AG04450 (cell line): ENCODE results near the gene RASGRP2. TPM values are rescaled to one million over a fixed set of nuclear protein-coding genes. Genes with fewer than 3 reads are reported as not detected.

Experiments
- CTCF ChIA-PET: fragments of 300-600, 350-600 bp; formaldehyde crosslinking; extraction: SDS; loops from one replicate; lab custom pipeline; 2022; ENCODE audit warnings: antibody characterized with exemption, inconsistent platforms; lab: Charles Lee
- POLR2A ChIA-PET: fragments of 350-600 bp; formaldehyde crosslinking; extraction: SDS; loops from one replicate; lab custom pipeline; 2021; ENCODE audit warnings: antibody characterized with exemption, inconsistent platforms; lab: Yijun Ruan, JAX
- DNase-seq: peaks from one replicate; pipeline ENCODE4 v3.0.0-alpha.2; 2011; ENCODE audit warnings: low read depth, low spot score
- H3K27ac ChIP-seq: one replicate; pipeline ENCODE4 v1.5.1; 2012; ENCODE audit warnings: low read depth, low read length, control low read depth
- H3K27me3 ChIP-seq: one replicate; pipeline ENCODE4 v1.6.0; 2012; ENCODE audit warnings: low read length; ENCODE audit not compliant: control insufficient read depth, insufficient read depth
- H3K4me3 ChIP-seq: 2 replicates; pipeline ENCODE4 v1.5.1; 2011; ENCODE audit warnings: mild to moderate bottlenecking, low read depth, low read length, control low read depth
- H3K9me3 ChIP-seq: 2 replicates; pipeline ENCODE4 v1.5.1; 2012; ENCODE audit warnings: low read length; ENCODE audit not compliant: control insufficient read depth, insufficient read depth
- polyA plus RNA-seq: library from polyadenylated mRNA; depleted of rRNA; stranded (reverse); fragments of >200 nt; gene quantifications from 2 replicates; pipeline ENCODE4 v1.2.3, GENCODE V29; 2011
- TF ChIP-seq, protein P1 (sequence below): IDR thresholded peaks from 2 replicates; pipeline ENCODE4 v1.5.1; 2011; ENCODE audit warnings: low read depth, low read length, control low read depth, inconsistent platforms

RASGRP2 gene
- polyA plus RNA-seq, 1 experiment: 0.43 TPM

DNA sequence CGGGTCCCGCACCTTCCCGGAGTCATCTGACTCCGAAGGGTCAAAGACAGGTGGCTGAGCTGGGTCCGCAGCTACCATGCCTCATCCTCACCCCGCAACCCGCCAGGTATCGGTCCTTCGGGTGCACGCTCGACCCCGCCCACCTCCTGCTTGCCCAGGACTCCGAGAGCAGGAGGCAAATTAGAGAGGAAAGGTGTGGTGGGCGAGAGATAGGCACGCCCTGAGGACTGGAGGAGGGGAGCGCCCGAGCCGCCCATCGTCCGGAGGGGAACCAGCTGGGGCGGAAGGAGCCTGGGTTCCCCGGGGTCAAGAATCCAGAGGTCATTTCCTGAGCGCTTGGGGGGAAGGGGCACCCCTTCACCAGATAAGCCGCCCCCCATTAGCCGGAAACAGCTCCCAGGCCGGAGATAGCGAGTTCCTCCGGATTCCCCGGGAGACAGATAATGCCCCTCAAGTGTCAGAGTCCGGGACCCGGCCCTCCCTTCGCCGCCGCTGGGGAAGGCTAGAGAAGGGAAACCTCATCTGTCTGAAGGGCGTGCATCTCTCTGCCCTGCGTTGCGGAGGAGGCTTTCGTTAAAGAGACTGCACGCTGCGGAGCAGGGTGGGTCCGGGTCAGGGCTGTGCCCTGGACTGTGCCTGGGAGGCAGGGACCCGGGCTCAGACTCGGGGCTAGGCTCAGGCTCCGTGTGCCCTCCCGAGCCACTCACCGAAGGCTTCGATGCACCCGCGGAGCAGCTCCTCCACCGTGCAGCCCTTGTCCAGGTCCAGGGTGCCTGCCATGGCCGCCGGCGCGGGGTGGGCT lies 1.7 kb downstream of the RASGRP2 start:
- DNase-seq: no peak
- Histone ChIP-seq H3K27me3 (peaks cover 66% of the 10 kb centered on the region), H3K4me3 (peak overlapping the region; percentile 50), H3K9me3 (peaks cover 4% of the 10 kb centered on the region; the same call in 1 of the 2 replicates), H3K27ac (no peak overlapping the region)
- TF ChIP-seq, protein P1, sequence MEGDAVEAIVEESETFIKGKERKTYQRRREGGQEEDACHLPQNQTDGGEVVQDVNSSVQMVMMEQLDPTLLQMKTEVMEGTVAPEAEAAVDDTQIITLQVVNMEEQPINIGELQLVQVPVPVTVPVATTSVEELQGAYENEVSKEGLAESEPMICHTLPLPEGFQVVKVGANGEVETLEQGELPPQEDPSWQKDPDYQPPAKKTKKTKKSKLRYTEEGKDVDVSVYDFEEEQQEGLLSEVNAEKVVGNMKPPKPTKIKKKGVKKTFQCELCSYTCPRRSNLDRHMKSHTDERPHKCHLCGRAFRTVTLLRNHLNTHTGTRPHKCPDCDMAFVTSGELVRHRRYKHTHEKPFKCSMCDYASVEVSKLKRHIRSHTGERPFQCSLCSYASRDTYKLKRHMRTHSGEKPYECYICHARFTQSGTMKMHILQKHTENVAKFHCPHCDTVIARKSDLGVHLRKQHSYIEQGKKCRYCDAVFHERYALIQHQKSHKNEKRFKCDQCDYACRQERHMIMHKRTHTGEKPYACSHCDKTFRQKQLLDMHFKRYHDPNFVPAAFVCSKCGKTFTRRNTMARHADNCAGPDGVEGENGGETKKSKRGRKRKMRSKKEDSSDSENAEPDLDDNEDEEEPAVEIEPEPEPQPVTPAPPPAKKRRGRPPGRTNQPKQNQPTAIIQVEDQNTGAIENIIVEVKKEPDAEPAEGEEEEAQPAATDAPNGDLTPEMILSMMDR: no peak
- POLR2A ChIA-PET: no interaction called here
- CTCF ChIA-PET: interaction anchor here (0.7 to 3.4 kb wide), 6 partner anchors 9 to 54 kb away, joined by 3 to 14 read pairs (median 4); no protein-coding TSS in a partner anchor

DNA sequence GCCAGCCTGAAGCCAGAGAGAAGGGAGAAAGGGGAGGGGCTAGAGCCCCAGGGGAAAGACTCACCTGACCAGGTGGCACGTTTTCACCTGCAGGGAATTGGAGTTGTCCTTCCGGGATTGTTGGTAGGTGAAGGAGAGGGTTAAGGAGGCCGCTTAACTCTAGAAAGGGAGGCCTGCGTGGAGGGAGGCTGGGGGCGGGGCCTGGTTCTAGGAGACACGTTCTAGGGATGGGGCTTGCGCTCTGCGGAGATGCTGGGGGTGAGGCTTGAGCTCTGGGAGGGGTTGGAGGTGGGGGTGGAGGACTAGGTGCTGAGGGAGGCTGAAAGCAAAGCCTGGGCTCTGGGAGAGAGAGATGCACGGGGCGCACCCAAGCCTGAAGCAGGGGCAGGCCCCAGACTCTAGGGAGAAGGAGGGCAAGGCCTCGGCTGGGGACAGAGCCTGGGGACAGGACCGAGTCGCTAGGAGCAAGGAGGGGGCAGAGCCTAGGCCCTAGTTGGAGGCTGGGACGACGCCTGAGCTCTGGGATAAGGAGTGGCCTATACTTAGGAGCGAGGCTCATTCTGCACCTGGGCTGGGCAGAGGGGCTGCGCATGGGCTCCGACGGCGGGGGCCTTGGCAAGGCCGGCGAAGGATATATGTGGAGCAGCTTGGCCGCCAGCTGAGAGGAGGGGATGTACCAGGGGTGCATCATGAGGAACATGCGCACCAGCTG lies 2.4 kb downstream of the RASGRP2 start:
- peaks cover 4% of the 10 kb centered on the region; the same call in 1 of the 2 replicates for H3K9me3 ChIP-seq
- H3K27ac ChIP-seq: no peak overlapping the region
- no peak for DNase-seq
- POLR2A ChIA-PET: no interaction called here
- CTCF ChIA-PET: interaction anchor here (0.9 to 3.4 kb wide), 4 partner anchors 8 to 53 kb away, joined by 3 to 14 read pairs (median 3); no protein-coding TSS in a partner anchor
- H3K4me3 ChIP-seq: no peak overlapping the region
- TF ChIP-seq, protein P1: no peak
- peaks cover 69% of the 10 kb centered on the region for H3K27me3 ChIP-seq

DNA sequence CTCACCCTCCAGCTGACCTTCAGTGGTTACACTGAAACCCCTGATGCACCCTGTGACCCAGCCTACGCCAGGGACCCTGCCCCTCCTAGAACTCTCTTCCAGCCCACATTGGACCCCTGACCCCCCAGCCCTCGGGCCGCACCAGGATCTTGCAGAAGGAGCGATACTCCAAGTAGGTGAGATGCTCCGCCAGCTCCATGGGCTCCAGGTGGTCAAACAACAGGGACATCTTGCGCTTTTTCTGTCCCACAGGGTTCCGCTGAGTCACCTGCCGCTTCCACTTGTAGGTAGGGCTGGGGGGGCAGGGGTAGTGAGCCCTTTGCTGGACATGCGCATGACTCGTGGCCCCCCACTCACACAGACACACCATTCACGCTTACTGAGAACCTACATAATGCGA lies 4.1 kb downstream of the RASGRP2 start:
- H3K4me3 ChIP-seq: no peak overlapping the region
- CTCF ChIA-PET: interaction anchor here (2.1 kb wide), 1 partner anchor 52 kb away, joined by 5 read pairs; no protein-coding TSS in a partner anchor
- peaks cover 68% of the 10 kb centered on the region for H3K27me3 ChIP-seq
- TF ChIP-seq, protein P1: no peak
- POLR2A ChIA-PET: no interaction called here
- no peak for DNase-seq
- no peak overlapping the region for H3K27ac ChIP-seq
- H3K9me3 ChIP-seq: peaks cover 4% of the 10 kb centered on the region; the same call in 1 of the 2 replicates

DNA sequence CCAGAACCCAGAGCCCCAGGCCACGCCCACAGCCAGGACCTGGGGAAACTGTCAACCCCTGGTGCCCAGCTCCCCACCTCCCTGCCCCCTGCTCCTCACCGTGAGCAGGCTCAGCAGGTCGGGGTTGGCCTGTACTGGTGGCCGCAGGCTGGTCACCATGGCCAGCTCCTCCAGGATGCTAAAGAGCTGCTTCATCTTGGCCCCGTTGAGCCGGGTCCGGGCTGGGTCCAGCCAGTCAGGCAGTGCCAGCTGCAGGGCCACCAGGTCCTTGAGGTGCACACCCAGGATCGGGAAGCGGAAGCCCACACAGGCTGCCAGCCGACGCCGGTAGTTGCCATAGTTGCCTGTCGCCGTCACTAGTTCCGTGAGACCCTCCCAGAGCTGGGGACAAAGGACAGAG lies 7.3 kb downstream of the RASGRP2 start:
- peaks cover 46% of the 10 kb centered on the region for H3K27me3 ChIP-seq
- H3K27ac ChIP-seq: no peak overlapping the region
- H3K9me3 ChIP-seq: no peaks in the 10 kb centered on the region
- ChIA-PET CTCF (no interaction called here), POLR2A (no interaction called here)
- TF ChIP-seq, protein P1: no peak
- H3K4me3 ChIP-seq: no peak overlapping the region
- no peak for DNase-seq
